ENCODE data around the gene HRAS.

The HRAS gene

DNA sequence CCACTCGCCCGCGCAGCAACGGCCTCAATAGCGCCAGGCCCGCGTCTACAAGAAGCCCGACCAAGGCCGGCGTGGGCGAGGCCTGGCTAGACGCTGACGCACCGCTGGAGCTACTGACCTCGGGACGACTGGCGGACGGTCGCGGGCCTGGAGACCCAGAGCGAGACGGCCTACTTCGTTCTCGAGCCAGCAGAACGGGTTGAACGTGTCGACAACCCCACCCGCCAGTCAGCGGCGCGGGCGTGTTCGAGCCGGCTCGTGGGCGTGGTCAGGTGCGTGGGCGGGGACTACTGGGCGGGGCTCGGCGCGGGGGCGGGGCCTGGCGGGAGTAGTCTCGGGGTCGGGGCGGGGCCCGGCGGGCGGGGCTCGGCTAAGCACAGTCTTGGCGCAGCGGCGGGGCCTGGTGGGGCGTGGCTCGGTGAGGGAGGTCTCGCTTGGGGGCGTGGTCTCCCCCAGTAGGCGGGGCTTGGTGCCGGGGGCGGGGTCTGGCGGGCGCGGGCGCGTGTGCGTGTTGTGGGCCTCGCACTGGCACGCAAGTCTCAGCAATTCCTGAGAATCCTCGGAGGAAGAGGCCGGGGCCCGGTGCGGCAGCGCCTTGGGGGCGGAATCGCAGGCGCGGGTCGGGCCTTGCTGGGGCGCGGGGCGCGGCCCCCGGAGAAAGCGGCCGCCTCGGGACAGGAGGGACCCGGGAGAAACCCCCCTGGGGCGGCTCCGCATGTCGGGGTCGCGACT, 28.2 kb downstream of the HRAS start, which contains the start of gene RNH1:
RNH1 (minus strand) TSS at position 248 of the 732 bp plus-strand sequence. CDS start 5,080 bp downstream, outside the sequence.
- DNase-seq: peak; percentile 88

DNA sequence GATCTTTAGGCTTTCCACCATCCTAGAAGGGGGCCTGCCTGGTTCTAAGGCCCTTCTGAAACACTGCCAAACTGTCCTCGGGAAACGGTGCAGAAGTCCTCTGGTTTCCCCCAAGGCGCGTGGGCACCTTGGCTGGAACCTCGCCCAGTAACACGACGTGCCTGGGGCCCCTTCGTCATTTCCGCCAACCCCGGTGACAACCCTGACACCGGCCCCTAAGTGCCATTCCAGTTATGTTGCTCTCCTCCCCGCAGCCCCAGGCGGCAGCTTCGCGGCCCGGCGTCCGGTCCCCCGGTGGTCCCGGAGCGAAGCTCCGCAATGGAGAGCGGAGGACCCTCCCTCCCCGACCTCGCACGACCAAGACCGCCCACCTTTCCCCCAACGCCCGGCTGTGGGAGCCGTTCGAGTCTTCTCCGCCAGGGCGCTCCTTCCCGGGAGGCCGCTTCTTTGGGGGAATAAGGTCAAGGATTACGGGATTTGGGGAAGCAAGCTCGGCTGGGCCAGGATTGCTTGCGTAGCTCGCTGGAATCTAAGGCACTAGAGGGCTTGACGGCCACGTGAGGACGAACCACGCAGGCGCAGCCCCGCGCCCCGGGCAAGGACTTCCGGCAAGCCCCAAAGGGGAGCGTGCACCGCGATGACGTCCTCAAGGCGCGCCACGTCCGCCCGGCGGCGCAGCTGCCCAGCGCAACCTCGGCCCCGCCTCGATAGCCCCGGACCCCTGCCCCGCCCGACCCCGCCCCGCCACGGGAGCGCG, 29.0 kb downstream of the HRAS start:
- DNase-seq: peak; percentile 96

DNA sequence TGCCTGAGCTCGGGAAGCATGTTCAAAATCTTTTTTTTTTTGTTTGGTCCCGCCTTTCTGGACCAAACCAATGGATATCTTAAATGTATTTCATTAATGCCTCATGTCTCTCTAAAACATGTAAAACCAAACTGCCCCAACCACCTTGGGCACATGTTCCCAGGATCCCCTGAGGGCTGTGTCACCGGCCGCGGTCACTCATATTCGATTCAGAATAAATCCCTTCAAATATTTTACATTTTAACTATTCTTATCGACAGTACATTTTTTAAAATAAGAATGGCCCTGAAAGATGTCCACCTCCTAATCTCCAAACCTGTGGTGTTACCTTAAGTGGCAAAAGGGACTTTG, 30.4 kb downstream of the HRAS start:
- DNase-seq: no peak

DNA sequence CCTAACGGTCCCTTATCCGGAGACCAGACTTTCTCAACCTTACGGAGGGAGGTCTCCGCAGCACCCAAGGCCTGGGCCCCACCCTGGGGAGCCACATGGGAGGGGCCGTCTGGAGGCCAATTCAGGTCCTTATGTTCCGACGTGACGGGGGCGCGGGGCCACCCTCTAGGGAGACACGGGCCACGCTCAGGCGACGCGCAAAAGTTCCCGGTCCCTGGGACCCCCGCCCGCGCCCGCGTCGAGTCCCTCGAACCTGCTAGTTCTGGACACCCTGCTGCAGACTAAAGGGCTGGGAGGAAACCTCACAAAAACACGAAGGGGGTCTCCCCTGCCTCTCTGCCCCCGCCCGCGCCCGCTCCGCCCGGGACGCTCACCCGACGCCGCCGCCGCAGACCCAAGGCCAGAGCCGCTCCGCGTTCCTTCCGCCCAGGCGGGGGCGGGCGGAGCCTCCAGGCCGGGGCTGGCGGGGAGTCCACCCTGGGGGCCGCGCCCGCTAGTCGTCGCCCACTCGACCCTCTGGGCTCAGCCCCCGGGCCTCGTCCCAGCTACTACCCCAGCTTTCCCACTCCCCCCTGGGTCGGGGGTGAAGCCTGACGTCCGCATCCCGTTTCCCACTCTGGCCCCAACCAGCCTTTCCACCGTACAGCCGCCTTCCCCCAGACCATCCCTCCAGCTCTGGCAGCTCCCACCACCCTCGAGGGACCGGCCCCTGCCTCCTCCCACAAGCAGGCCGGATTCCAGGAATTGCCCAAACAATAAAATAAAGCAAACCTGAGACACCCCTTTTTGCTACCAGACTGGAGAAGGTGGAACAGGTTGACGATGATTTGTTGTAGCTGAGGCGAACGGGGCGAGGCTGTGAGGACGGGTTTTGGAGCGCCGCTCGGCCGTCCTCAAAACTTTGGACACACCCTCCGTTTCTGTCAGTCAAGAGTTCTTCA, 31.1 kb downstream of the HRAS start:
- DNase-seq: no peak

GRCh38 chr11:503179-503981, 32.0 kb downstream of the HRAS start:
- DNase-seq: no peak

GRCh38 chr11:502288-503178, 32.8 kb downstream of the HRAS start:
- DNase-seq: no peak

DNA sequence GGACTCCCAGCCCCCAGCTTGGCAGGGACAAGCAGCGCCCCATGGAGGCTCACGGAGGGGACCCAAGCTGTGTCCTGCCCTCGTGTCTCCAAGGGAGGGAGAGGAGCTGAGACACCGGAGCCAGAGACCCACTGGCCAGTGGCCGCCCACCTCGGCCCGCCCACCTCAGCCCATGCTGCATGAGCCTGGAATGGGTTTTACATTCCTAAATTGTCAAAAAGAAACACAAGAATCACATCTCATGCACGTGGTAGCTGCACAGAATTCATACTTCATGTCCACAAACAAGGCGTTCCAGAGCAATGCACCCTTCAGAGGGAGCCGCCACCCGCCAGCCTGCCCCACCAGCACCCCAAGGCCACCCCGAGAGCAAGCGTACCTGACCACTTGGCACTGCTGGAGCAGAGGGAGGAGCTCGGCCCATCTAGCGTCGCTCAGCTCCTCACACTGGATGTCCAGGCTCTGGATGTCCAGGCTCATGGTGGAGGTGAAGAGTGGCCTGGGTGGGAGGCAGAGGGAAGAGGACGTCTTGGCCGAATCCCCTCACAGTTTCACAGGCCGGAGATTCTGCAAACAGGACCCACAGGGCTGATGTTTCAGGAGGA, 33.6 kb downstream of the HRAS start:
- no peak for DNase-seq

DNA sequence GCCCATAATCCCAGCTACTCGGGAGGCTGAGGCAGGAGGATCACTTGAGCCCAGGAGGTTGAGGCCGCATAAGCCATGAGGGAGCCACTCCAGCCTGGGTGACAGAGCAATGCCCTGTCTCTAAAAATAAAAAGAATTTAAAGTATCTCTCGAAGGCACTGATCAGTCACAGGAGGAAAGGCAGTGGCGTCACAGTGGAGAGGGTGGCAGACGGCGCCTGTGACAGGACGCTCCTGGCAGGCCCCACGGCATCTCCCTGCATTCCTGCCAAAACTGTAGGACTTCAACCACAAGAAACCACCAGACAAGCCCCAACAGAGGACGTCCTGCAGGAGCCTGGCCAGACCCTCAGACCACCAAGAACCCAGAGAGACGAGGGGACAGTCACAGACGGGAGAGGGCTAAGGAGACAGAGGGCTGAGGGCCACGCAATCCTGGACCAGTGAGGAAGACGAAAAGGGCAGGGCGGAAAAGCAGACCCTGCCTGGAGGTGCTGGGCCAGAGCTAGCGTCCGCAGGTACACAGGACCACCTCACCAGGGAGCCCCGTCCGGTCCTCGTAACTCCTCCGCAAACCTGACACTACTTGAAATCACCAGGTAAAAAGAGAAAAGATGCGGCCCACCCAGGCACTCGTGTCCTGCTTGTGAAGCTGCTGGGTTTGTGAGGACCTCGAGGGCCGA, 34.2 kb downstream of the HRAS start:
- DNase-seq: no peak

- no peak for DNase-seq
These were observed 35.9 kb downstream of the HRAS start for GRCh38 chr11:499201-500076.

DNA sequence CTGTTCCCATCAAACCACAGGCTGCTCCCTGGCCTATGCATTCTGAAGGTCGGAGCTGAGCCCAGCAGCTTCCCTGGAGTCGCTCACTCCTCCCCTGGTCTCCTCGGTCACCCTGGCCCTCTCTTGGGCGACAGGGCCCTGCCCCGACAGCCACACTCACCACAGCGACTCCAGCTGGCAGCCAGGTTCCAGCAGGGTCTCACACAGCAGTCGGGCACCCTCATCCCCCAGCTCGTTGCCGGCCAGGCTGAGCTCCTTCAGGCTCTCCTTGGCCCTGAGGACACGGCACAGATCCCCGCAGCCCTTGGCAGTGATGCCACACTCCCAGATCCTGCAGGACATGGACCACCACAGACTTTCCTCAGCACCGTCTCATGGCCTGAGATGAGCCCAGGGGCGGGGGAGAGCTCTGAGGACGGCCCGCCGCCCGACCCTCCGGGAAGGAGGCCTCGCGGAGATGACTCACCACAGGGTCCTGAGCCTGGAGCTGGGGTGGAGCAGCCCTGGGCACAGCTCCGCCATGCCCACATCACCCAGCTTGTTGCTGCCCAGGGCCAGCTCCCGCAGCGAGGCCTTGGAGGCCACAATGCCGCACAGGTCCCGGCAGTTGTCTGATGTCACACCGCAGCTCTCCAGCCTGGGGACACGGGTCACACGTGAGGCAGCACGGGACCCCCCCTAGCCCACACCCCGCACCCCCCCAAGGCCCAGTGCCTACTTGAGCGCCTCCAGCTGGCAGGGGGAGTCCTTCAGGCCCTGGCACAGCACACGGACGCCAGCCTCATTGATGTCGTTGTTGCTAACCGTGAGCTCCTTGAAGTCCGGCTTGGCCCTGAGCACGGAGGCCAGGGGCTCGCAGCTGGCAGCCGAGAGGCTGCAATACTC, 36.8 kb downstream of the HRAS start:
- DNase-seq: no peak

- no peak for DNase-seq
These were observed 37.6 kb downstream of the HRAS start for GRCh38 chr11:497565-498296.

GRCh38 chr11:496834-497564, 38.4 kb downstream of the HRAS start:
- no peak for DNase-seq

DNA sequence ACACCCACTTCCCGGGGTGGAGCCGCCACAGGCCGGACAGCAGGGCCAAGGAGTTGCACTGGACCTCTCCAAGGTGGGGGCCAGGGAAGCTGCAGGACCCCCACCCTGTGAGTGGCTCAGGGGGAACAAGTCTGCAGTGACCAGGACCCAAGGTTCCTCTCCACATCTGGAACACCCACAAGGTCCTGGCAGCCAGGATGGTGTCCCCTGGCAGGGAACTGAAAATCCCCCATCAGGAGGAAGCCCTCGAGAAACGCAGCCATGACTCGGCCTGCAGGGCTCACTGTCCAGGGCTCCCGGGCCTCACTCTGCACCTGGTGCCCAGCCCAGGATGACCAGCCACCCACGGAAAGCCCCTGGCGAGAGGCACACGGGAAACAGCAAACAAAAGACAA, 39.8 kb downstream of the HRAS start:
- no peak for DNase-seq

DNA sequence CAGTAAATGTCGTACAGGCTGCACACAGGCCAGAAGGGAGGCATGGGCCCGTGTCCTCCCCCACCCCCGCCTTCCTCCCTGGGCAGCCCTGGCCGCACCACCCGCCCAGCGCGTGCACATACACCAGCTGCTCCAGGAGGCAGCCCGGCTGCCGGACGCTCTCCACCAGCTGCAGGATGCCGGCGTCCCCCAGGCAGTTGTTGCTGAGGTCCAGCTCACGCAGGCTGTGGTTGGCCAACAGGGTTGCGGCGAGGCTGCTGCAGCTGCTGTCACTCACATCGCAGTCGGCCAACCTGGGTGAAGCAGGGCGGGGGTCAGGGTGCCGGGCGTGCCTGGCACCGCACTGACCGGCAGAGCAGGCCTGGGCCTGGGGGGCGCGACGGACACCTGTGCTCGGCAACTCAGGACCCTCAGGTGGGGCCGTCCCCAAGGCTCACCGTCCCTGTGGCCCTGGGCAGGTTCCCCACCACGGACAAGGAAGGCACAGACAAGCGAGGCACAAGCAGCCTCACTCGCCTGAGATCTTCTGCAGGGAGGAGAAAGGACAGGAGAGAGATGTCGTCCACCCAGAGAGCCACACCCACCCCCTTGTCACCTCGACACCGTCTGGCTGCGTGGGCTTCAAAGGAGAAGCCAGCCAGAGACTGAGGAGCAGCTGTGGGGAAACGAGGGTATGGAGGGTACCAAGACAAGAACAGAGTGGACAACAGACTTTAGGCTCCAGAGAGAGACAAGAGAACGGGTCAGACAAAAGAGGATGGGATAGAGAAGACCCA, 40.4 kb downstream of the HRAS start:
- no peak for DNase-seq

GRCh38 chr11:492427-493226, 42.7 kb downstream of the HRAS start:
- no peak for DNase-seq
